Measurements from ENCODE around the gene TMTC4. TPM values are rescaled to one million over a fixed set of nuclear protein-coding genes. Genes with fewer than 3 reads are reported as not detected.
"Not testable (repeated sequence)": the region's sequence is repeated elsewhere in the genome, so short reads cannot be mapped to it uniquely, and the experiment has no call there.

The TMTC4 gene
- total RNA-seq, 1 donor from 2014 or later: 139 TPM

DNA sequence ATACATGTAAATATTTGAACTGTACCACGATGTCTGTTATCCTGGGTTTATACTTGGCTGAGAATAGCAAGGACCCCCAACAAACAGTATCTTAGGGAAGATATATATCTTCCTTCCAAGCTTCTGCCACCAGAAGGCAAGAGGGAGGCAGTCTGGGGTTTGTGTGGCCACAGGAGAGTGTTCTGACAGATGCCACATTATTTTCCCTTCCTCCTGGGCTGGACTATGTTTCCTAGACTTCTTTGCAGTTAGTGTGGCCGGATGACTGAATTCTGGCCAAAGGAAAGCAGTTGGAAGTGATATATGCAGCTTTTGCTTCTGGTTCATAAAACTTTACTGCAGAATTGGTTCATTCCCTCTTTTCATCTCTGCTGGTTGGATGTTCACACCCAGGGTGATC is 39.9 kb upstream of the TMTC4 start:
- no peak for DNase-seq
- H3K27ac Mint-ChIP-seq (ENCODE audit: unreplicated experiment): no peak overlapping the region
- peaks cover 2% of the 10 kb centered on the region for H3K27me3 Mint-ChIP-seq (ENCODE audit: unreplicated experiment)
- peaks cover 7% of the 10 kb centered on the region for H3K9me3 Mint-ChIP-seq (ENCODE audit: unreplicated experiment)
- H3K4me3 Mint-ChIP-seq (ENCODE audit: unreplicated experiment): no peak overlapping the region
- TF ChIP-seq, protein P1, sequence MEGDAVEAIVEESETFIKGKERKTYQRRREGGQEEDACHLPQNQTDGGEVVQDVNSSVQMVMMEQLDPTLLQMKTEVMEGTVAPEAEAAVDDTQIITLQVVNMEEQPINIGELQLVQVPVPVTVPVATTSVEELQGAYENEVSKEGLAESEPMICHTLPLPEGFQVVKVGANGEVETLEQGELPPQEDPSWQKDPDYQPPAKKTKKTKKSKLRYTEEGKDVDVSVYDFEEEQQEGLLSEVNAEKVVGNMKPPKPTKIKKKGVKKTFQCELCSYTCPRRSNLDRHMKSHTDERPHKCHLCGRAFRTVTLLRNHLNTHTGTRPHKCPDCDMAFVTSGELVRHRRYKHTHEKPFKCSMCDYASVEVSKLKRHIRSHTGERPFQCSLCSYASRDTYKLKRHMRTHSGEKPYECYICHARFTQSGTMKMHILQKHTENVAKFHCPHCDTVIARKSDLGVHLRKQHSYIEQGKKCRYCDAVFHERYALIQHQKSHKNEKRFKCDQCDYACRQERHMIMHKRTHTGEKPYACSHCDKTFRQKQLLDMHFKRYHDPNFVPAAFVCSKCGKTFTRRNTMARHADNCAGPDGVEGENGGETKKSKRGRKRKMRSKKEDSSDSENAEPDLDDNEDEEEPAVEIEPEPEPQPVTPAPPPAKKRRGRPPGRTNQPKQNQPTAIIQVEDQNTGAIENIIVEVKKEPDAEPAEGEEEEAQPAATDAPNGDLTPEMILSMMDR (IDR thresholded peaks at IDR 0.05; ENCODE audit: partially characterized antibody, unreplicated experiment): no peak
- peaks cover 5% of the 10 kb centered on the region for H3K36me3 Mint-ChIP-seq (ENCODE audit: unreplicated experiment)
- no peaks in the 10 kb centered on the region for H3K4me1 Mint-ChIP-seq (ENCODE audit: low read depth, unreplicated experiment)

DNA sequence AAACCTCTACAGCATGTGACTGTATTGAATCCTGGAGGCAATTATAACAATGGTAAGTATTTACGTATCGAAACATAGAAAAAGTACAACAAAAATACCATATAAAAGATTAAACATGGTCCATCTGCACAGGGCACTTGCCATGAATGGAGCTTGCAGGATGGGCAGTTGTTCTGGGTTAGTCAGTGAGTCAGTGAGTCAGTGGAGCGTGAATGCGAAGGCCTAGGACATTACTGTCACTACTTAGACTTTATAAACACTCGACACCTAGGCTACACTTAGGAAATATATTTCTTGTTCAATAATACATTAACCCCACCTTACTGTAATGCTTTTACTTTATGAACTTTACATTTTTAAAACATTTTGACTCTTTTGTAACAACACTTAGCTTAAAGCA is 35.6 kb upstream of the TMTC4 start:
- no peak for DNase-seq
- Mint-ChIP-seq H3K27me3 (ENCODE audit: unreplicated experiment) (peaks cover 2% of the 10 kb centered on the region), H3K27ac (ENCODE audit: unreplicated experiment) (no peak overlapping the region), H3K4me1 (ENCODE audit: low read depth, unreplicated experiment) (no peaks in the 10 kb centered on the region), H3K36me3 (ENCODE audit: unreplicated experiment) (peaks cover 5% of the 10 kb centered on the region), H3K9me3 (ENCODE audit: unreplicated experiment) (peaks cover 3% of the 10 kb centered on the region), H3K4me3 (ENCODE audit: unreplicated experiment) (no peak overlapping the region)
- TF ChIP-seq, protein P1 (IDR thresholded peaks at IDR 0.05; ENCODE audit: partially characterized antibody, unreplicated experiment): no peak

DNA sequence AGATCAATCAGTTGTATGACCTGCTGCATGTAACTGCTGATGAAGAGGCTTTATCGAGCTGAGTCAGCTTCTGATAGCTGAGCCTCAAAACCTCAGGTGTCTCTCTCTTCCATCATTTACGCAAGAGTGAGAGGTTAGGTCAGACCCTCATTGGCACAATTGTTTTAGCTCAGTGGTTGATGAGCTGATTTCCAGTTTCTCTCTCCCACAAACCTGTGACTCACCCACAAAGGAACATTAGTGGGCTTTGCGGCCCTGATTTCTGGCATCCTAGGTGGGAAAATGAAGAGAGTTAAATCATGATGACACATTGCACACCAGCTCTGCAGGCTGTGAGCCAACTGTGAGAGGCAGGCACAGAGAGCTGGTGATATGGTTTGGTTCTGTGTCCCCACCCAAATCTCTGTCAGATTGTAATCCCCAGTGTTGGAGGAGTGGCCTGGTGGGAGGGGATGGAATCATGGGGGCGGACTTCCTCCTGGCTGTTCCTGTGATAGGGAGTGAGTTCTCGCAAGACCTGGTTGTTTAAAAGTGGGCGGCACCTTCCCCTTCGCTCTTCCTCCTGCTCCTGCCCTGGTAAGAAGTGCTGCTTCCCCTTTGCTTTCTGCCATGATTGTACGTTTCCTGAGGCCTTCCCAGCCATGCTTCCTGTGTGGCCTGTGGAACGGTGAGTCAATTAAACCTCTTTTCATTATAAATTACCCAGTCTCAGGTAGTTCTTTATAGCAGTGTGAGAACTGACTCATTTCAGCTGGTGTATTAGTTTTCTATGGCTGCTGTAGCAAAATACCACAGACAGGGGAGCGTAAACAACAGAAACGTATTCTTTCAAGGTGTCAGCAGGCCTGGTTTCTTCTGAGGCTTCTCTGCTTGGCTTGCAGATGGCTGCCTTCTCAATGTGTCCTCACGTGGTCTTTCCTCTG is 33.5 kb upstream of the TMTC4 start:
- peaks cover 3% of the 10 kb centered on the region for H3K9me3 Mint-ChIP-seq (ENCODE audit: unreplicated experiment)
- no peak for DNase-seq
- H3K36me3 Mint-ChIP-seq (ENCODE audit: unreplicated experiment): no peaks in the 10 kb centered on the region
- H3K4me3 Mint-ChIP-seq (ENCODE audit: unreplicated experiment): no peak overlapping the region
- H3K27me3 Mint-ChIP-seq (ENCODE audit: unreplicated experiment): no peaks in the 10 kb centered on the region
- no peaks in the 10 kb centered on the region for H3K4me1 Mint-ChIP-seq (ENCODE audit: low read depth, unreplicated experiment)
- H3K27ac Mint-ChIP-seq (ENCODE audit: unreplicated experiment): no peak overlapping the region
- TF ChIP-seq, protein P1 (IDR thresholded peaks at IDR 0.05; ENCODE audit: partially characterized antibody, unreplicated experiment): no peak

DNA sequence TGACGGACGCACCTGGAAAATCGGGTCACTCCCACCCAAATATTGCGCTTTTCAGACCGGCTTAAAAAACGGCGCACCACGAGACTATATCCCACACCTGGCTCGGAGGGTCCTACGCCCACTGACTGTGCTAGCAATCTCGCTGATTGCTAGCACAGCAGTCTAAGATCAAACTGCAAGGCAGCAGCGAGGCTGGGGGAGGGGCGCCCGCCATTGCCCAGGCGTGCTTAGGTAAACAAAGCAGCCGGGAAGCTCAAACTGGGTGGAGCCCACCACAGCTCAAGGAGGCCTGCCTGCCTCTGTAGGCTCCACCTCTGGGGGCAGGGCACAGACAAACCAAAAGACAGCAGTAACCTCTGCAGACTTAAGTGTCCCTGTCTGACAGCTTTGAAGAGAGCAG is 23.7 kb upstream of the TMTC4 start:
- DNase-seq; H3K36me3 Mint-ChIP-seq (ENCODE audit: unreplicated experiment); H3K27ac Mint-ChIP-seq (ENCODE audit: unreplicated experiment); H3K4me1 Mint-ChIP-seq (ENCODE audit: low read depth, unreplicated experiment); H3K9me3 Mint-ChIP-seq (ENCODE audit: unreplicated experiment); H3K27me3 Mint-ChIP-seq (ENCODE audit: unreplicated experiment); H3K4me3 Mint-ChIP-seq (ENCODE audit: unreplicated experiment): not testable (repeated sequence)

DNA sequence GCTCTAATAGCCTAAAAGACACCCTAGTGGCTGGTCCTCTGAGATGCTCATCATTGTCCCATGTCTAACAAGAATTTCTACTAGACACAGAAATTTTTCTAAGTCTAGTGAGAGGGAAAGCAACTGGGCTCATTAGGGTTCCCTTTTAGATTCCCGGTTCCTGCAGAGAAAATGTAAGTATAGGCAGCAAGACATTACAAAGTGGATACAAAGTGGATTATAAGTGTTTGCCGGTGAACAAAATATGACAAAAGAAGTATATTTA is 20.8 kb upstream of the TMTC4 start:
- H3K27me3 Mint-ChIP-seq (ENCODE audit: unreplicated experiment): no peaks in the 10 kb centered on the region
- no peak overlapping the region for H3K27ac Mint-ChIP-seq (ENCODE audit: unreplicated experiment)
- no peak for DNase-seq
- no peaks in the 10 kb centered on the region for H3K9me3 Mint-ChIP-seq (ENCODE audit: unreplicated experiment)
- H3K4me3 Mint-ChIP-seq (ENCODE audit: unreplicated experiment): no peak overlapping the region
- TF ChIP-seq, protein P1 (IDR thresholded peaks at IDR 0.05; ENCODE audit: partially characterized antibody, unreplicated experiment): no peak
- no peaks in the 10 kb centered on the region for H3K4me1 Mint-ChIP-seq (ENCODE audit: low read depth, unreplicated experiment)
- peaks cover 13% of the 10 kb centered on the region for H3K36me3 Mint-ChIP-seq (ENCODE audit: unreplicated experiment)

Data from glutamatergic neuron (in vitro differentiated cells).